DND-41 (cell line): ENCODE results near the gene ANO2.

Experiments used
- EZH2 ChIP-seq: IDR thresholded peaks from 3 replicates; pipeline ENCODE4 v1.6.1; 2012; ENCODE audit warnings: borderline replicate concordance, low read depth, mild to moderate bottlenecking, moderate library complexity, low read length, inconsistent platforms; ENCODE audit not compliant: severe bottlenecking
- TF ChIP-seq, protein P1 (sequence below): IDR thresholded peaks from 2 replicates; pipeline ENCODE4 v1.5.1; 2012; ENCODE audit warnings: borderline replicate concordance, low read length, moderate library complexity, mild to moderate bottlenecking; ENCODE audit not compliant: poor library complexity, severe bottlenecking; ENCODE audit errors: extremely low read depth

DNA sequence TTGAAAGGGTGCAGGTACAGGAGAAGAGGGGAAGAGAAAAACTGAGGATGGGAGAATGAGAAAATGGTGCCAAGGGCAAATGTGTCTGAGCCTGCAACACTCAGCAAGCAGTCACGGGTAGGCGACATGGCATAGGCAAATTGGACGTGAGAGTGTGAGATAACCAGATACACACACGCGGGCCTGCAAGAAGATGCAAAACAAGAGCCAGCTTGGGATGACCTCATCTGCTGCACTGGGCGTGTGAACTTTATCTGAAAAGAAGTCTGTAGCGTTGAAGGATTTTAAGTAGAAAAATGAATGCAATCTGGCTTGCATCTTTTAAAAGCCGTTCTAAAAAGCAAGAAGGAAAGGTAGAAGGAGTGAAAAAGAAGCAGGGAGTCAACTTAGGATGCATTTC, 352.7 kb downstream of the ANO2 start:
- TF ChIP-seq, protein P1, sequence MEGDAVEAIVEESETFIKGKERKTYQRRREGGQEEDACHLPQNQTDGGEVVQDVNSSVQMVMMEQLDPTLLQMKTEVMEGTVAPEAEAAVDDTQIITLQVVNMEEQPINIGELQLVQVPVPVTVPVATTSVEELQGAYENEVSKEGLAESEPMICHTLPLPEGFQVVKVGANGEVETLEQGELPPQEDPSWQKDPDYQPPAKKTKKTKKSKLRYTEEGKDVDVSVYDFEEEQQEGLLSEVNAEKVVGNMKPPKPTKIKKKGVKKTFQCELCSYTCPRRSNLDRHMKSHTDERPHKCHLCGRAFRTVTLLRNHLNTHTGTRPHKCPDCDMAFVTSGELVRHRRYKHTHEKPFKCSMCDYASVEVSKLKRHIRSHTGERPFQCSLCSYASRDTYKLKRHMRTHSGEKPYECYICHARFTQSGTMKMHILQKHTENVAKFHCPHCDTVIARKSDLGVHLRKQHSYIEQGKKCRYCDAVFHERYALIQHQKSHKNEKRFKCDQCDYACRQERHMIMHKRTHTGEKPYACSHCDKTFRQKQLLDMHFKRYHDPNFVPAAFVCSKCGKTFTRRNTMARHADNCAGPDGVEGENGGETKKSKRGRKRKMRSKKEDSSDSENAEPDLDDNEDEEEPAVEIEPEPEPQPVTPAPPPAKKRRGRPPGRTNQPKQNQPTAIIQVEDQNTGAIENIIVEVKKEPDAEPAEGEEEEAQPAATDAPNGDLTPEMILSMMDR, result no peak
- TF ChIP-seq EZH2, result no peak
